ENCODE data around the gene MEIS2. TPM values are rescaled to one million over a fixed set of nuclear protein-coding genes. Genes with fewer than 3 reads are reported as not detected.

The MEIS2 gene
- total and polyA plus RNA-seq, 2 of the 13 experiments (the other 11 are each of a cell fraction or from before 2014, with no cell fraction given) = 10.7 to 12.4 TPM

DNA sequence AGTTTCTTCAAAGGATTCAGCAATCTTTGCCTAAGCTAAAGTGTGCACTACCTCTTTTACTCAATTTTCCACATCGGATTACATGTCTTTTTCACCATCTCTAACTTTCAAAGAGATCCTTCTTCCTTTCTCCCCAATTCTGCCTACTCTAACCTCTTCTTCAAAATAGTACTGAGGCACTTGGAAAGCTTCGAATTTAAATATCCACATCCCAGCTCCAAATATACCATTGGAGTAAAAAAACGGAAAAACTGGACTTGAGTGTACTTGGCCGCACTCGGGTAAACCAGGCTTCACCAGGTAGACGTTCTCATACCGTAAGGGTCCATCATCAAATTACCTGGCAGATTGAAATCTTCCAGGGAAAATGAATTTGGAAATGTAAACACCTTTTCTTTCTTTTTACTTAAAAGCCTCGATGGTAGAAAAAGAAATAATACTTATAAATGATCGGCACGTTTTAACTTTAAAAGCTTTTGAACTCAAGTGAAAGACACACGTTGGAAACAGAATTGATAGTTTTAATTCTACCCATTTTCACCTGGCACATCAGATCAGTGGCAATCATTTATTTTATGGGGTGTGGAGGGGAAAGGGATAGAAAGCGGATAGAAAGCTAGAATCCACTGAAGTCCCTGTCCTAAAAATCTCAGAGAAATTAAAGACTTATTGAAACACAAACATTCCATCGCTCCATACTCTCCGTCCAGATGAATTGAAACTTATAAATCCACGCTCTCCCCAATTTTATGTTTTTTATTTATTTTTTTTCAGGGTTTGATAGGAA is 8.2 kb upstream of the MEIS2 start (continued):
- TF ChIP-seq, protein P1, sequence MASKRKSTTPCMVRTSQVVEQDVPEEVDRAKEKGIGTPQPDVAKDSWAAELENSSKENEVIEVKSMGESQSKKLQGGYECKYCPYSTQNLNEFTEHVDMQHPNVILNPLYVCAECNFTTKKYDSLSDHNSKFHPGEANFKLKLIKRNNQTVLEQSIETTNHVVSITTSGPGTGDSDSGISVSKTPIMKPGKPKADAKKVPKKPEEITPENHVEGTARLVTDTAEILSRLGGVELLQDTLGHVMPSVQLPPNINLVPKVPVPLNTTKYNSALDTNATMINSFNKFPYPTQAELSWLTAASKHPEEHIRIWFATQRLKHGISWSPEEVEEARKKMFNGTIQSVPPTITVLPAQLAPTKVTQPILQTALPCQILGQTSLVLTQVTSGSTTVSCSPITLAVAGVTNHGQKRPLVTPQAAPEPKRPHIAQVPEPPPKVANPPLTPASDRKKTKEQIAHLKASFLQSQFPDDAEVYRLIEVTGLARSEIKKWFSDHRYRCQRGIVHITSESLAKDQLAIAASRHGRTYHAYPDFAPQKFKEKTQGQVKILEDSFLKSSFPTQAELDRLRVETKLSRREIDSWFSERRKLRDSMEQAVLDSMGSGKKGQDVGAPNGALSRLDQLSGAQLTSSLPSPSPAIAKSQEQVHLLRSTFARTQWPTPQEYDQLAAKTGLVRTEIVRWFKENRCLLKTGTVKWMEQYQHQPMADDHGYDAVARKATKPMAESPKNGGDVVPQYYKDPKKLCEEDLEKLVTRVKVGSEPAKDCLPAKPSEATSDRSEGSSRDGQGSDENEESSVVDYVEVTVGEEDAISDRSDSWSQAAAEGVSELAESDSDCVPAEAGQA (IDR thresholded peaks at IDR 0.05; ENCODE audit: low read depth) = no peak
- TF ChIP-seq, protein P1 (CRISPR knock-in tag; IDR thresholded peaks at IDR 0.05; ENCODE audit: borderline replicate concordance) = no peak
- TF ChIP-seq CTCF (CRISPR knock-in tag; IDR thresholded peaks at IDR 0.05) (no peak), ZNF207 (IDR thresholded peaks at IDR 0.05; ENCODE audit: borderline replicate concordance) (no peak), TSC22D2 (CRISPR knock-in tag; IDR thresholded peaks at IDR 0.05; ENCODE audit: borderline replicate concordance) (no peak), NBN (conservative IDR thresholded peaks at IDR 0.05) (no peak), NR2F2 (IDR thresholded peaks at IDR 0.05; ENCODE audit: borderline replicate concordance, low read depth) (no peak), SAP130 (CRISPR knock-in tag; IDR thresholded peaks at IDR 0.05; ENCODE audit: low read depth) (no peak), ZNF10 (CRISPR knock-in tag; IDR thresholded peaks at IDR 0.05; ENCODE audit: borderline replicate concordance, low read depth) (no peak)

Data from HepG2 (cell line).